ENCODE results near the gene LIMK2.
"Not testable (repeated sequence)": the region's sequence is repeated elsewhere in the genome, so short reads cannot be mapped to it uniquely, and the experiment has no call there.

The LIMK2 gene

GRCh38 chr22:31295360-31295759 is 83.3 kb downstream of the LIMK2 start:
- DNase-seq: no peak

GRCh38 chr22:31295831-31296657 is 83.9 kb downstream of the LIMK2 start:
- DNase-seq: no peak

- DNase-seq: no peak
Measured at GRCh38 chr22:31300896-31301295, 88.8 kb downstream of the LIMK2 start.

GRCh38 chr22:31302006-31302405 is 89.9 kb downstream of the LIMK2 start:
- DNase-seq: no peak

- no peak for DNase-seq
Measured at GRCh38 chr22:31302537-31302936, 90.4 kb downstream of the LIMK2 start.

- no peak for DNase-seq
Measured at GRCh38 chr22:31305194-31305593, 93.1 kb downstream of the LIMK2 start.

- no peak for DNase-seq
Measured at GRCh38 chr22:31308181-31308580, 96.1 kb downstream of the LIMK2 start.

GRCh38 chr22:31313366-31314147 is 101.5 kb downstream of the LIMK2 start:
- no peak for DNase-seq

- DNase-seq: not testable (repeated sequence)
Measured at GRCh38 chr22:31314220-31314619, 102.1 kb downstream of the LIMK2 start.

- no peak for DNase-seq
Measured at GRCh38 chr22:31321421-31321820, 109.3 kb downstream of the LIMK2 start.

- DNase-seq: no peak
Measured at GRCh38 chr22:31323578-31324550, 111.8 kb downstream of the LIMK2 start.

GRCh38 chr22:31326877-31327276 is 114.8 kb downstream of the LIMK2 start:
- DNase-seq: no peak

- no peak for DNase-seq
Measured at GRCh38 chr22:31327806-31328543, 115.9 kb downstream of the LIMK2 start.

GRCh38 chr22:31328544-31328960 is 116.5 kb downstream of the LIMK2 start:
- DNase-seq: no peak

GRCh38 chr22:31329029-31329428 is 116.9 kb downstream of the LIMK2 start:
- no peak for DNase-seq

All from NCI-H187 treated with DMSO at 0.1 percent for 48 hours (cell line).